Stimulated activated naive CD4-positive, alpha-beta T cell (primary cell): ENCODE measurements around the gene PROK1.

ENCODE experiments used
- DNase-seq, 6 experiments: peaks; one replicate each; lab custom pipeline; 2025; lab: John Stamatoyannopoulos, UW

Gene PROK1

GRCh38 chr1:110488867-110489266 lies 37.9 kb downstream of the PROK1 start:
- DNase-seq = no peak

GRCh38 chr1:110489406-110489805 lies 38.5 kb downstream of the PROK1 start:
- DNase-seq = no peak

GRCh38 chr1:110489973-110490542 lies 39.1 kb downstream of the PROK1 start:
- no peak for DNase-seq

- DNase-seq = no peak
Observed at GRCh38 chr1:110490791-110491451, 40.0 kb downstream of the PROK1 start.

- no peak for DNase-seq
Observed at GRCh38 chr1:110492573-110492972, 41.6 kb downstream of the PROK1 start.

GRCh38 chr1:110493059-110493699 lies 42.2 kb downstream of the PROK1 start:
- no peak for DNase-seq

GRCh38 chr1:110494036-110494435 lies 43.1 kb downstream of the PROK1 start:
- no peak for DNase-seq

- DNase-seq = no peak
Observed at GRCh38 chr1:110494522-110495406, 43.8 kb downstream of the PROK1 start.

GRCh38 chr1:110495926-110496600 lies 45.1 kb downstream of the PROK1 start:
- peak; percentile 42 to 77 (median 61) for DNase-seq

- DNase-seq = no peak
Observed at GRCh38 chr1:110498270-110498669, 47.3 kb downstream of the PROK1 start.

- no peak for DNase-seq
Observed at GRCh38 chr1:110501488-110502132, 50.7 kb downstream of the PROK1 start.

GRCh38 chr1:110502402-110503151 lies 51.6 kb downstream of the PROK1 start:
- DNase-seq = no peak

GRCh38 chr1:110503471-110503870 lies 52.5 kb downstream of the PROK1 start:
- no peak for DNase-seq

GRCh38 chr1:110504226-110504625 lies 53.3 kb downstream of the PROK1 start:
- DNase-seq = no peak

GRCh38 chr1:110505596-110505995 lies 54.6 kb downstream of the PROK1 start:
- DNase-seq = no peak

GRCh38 chr1:110506541-110506940 lies 55.6 kb downstream of the PROK1 start:
- DNase-seq = no peak
